AG09319 (cell line): ENCODE measurements around the gene KRTAP20-1.

Experiments used
- DNase-seq: peaks from one replicate; pipeline ENCODE4 v3.0.0-alpha.2; 2010; ENCODE audit warnings: low read depth; ENCODE audit errors: extremely low read depth
- CTCF ChIP-seq: IDR thresholded peaks from 2 replicates; pipeline ENCODE4 v1.5.1; 2011; ENCODE audit warnings: low read depth, mild to moderate bottlenecking, inconsistent platforms, low read length, moderate library complexity

KRTAP20-1 gene

GRCh38 chr21:30620080-30620479 is 3.9 kb downstream of the KRTAP20-1 start:
- DNase-seq: no peak
- no peak for TF ChIP-seq CTCF

GRCh38 chr21:30620522-30620921 is 4.3 kb downstream of the KRTAP20-1 start, which contains the start of gene KRTAP20-4:
Gene KRTAP20-4 (plus strand): TSS chr21:30620627.
- no peak for DNase-seq
- TF ChIP-seq CTCF: no peak

GRCh38 chr21:30623362-30623761 is 7.1 kb downstream of the KRTAP20-1 start:
- no peak for TF ChIP-seq CTCF
- DNase-seq: no peak

- DNase-seq: no peak
- TF ChIP-seq CTCF: no peak
Observed at GRCh38 chr21:30625449-30626165, 9.4 kb downstream of the KRTAP20-1 start.

GRCh38 chr21:30628109-30628508 is 11.9 kb downstream of the KRTAP20-1 start:
- no peak for TF ChIP-seq CTCF
- DNase-seq: no peak

GRCh38 chr21:30629200-30629599 is 13.0 kb downstream of the KRTAP20-1 start:
- no peak for TF ChIP-seq CTCF
- no peak for DNase-seq

GRCh38 chr21:30634906-30635305 is 18.7 kb downstream of the KRTAP20-1 start, which contains the start of gene KRTAP20-2:
Gene KRTAP20-2 (plus strand): TSS chr21:30635206. CDS start chr21:30635264, 58 bp downstream.
- no peak for TF ChIP-seq CTCF
- no peak for DNase-seq
